Stomach (tissue), 4 donors: ENCODE data around the gene SNAP47.

ENCODE experiments used
- POLR2AphosphoS5 ChIP-seq, 3 donors: sonication (generic); formaldehyde crosslinking; IDR thresholded peaks; one replicate each; pipeline ENCODE4 v1.6.1; 2016; ENCODE audit warnings: antibody characterized with exemption in 3 of 3
- TF ChIP-seq, protein P1 (sequence below), 7 experiments: fragments of 450-650 bp in 4 of 7; fragments of 200-600 bp in 3 of 7; sonication (generic) in 3 of 7; IDR thresholded peaks; one replicate each; pipeline ENCODE4 v1.5.1; 2016 to 2019; ENCODE audit warnings: antibody characterized with exemption in 7 of 7, control low read depth in 2 of 7, mild to moderate bottlenecking in 1 of 7

DNA sequence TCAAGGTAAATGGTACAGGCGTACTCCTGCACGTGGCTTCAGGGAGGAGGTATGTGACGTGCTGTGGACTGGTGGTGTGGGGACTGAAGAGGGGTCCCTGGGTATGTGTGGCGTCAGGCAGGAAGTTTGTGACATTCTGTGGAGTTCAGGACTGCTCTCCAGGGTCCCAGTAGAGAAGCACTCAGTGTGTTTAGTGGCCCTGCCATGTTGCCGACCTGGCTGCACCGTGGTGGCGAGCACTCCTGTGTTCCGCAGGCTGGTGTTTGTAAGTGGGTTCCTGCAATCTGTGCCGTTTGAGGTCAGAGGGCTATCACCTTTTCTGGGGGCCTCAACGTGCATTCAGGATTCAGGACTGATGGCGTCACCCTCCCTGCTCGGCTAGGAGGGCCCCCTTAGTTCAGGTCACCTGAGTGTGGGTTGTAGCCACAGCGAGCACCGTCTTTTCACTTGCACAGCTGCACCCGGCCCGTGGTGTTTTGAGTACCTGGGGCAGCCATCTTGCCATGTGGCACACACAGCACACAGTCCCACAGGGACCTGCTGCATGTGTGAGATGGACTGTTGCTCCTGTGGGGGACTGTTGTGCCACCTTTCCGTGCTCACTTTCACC is 26.5 kb downstream of the SNAP47 start:
- TF ChIP-seq POLR2AphosphoS5 (IDR thresholded peaks at IDR 0.05): no peak
- TF ChIP-seq, protein P1, sequence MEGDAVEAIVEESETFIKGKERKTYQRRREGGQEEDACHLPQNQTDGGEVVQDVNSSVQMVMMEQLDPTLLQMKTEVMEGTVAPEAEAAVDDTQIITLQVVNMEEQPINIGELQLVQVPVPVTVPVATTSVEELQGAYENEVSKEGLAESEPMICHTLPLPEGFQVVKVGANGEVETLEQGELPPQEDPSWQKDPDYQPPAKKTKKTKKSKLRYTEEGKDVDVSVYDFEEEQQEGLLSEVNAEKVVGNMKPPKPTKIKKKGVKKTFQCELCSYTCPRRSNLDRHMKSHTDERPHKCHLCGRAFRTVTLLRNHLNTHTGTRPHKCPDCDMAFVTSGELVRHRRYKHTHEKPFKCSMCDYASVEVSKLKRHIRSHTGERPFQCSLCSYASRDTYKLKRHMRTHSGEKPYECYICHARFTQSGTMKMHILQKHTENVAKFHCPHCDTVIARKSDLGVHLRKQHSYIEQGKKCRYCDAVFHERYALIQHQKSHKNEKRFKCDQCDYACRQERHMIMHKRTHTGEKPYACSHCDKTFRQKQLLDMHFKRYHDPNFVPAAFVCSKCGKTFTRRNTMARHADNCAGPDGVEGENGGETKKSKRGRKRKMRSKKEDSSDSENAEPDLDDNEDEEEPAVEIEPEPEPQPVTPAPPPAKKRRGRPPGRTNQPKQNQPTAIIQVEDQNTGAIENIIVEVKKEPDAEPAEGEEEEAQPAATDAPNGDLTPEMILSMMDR (IDR thresholded peaks at IDR 0.05): no peak
